ENCODE data around the gene NPEPL1. TPM values are rescaled to one million over a fixed set of nuclear protein-coding genes. Genes with fewer than 3 reads are reported as not detected.
"Not testable (repeated sequence)": the region's sequence is repeated elsewhere in the genome, so short reads cannot be mapped to it uniquely, and the experiment has no call there.

The NPEPL1 gene, protein sequence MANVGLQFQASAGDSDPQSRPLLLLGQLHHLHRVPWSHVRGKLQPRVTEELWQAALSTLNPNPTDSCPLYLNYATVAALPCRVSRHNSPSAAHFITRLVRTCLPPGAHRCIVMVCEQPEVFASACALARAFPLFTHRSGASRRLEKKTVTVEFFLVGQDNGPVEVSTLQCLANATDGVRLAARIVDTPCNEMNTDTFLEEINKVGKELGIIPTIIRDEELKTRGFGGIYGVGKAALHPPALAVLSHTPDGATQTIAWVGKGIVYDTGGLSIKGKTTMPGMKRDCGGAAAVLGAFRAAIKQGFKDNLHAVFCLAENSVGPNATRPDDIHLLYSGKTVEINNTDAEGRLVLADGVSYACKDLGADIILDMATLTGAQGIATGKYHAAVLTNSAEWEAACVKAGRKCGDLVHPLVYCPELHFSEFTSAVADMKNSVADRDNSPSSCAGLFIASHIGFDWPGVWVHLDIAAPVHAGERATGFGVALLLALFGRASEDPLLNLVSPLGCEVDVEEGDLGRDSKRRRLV
- 25.5 TPM for total RNA-seq

- no peaks in the 10 kb centered on the region for H3K27me3 ChIP-seq
- TF ChIP-seq CTCF (IDR thresholded peaks at IDR 0.05): no peak
- peak in 1 of 2 donors; percentile 10 for TF ChIP-seq POLR2A (IDR thresholded peaks at IDR 0.05)
- intact Hi-C loops (cut with DNase I): loop anchor here (2.0 kb wide), 1 partner anchor 40 kb away; no protein-coding TSS in a partner anchor
- H3K4me1 ChIP-seq: peaks cover 38% of the 10 kb centered on the region
- DNase-seq (ENCODE audit: extremely low spot score in 2 of 2): no peak
- H3K27ac ChIP-seq: peak within 1 kb of the TSS; percentile 77
- H3K36me3 ChIP-seq: peaks cover 0 to 15% of the 10 kb centered on the region in 2 donors
- H3K9me3 ChIP-seq: no peaks in the 10 kb centered on the region
- peak within 1 kb of the TSS; percentile 48 to 54 for H3K4me3 ChIP-seq
Measured at GRCh38 chr20:58692579-58693225, at the start of gene NPEPL1. NPEPL1 (plus strand) TSS chr20:58692800; CDS start chr20:58692901, 101 bp downstream.

GRCh38 chr20:58642896-58643295 is 49.7 kb upstream of the NPEPL1 start:
- intact Hi-C loops (cut with DNase I); H3K27me3 ChIP-seq; H3K4me3 ChIP-seq; H3K36me3 ChIP-seq; H3K9me3 ChIP-seq; H3K27ac ChIP-seq: not testable (repeated sequence)
- H3K4me1 ChIP-seq: peaks cover 26% of the 10 kb centered on the region
- peak in 1 of 2 donors; percentile 42 for DNase-seq (ENCODE audit: extremely low spot score in 2 of 2)

GRCh38 chr20:58645412-58645968 is 47.1 kb upstream of the NPEPL1 start:
- Histone ChIP-seq H3K27ac (peak overlapping the region; percentile 10), H3K36me3 (no peaks in the 10 kb centered on the region), H3K27me3 (no peaks in the 10 kb centered on the region), H3K4me3 (no peak overlapping the region), H3K4me1 (peaks cover 46% of the 10 kb centered on the region), H3K9me3 (no peaks in the 10 kb centered on the region)
- TF ChIP-seq POLR2AphosphoS5 (IDR thresholded peaks at IDR 0.05; ENCODE audit: insufficient read depth in 1 of 2, low read depth in 1 of 2) (peak in 1 of 2 donors; percentile 77), CTCF (IDR thresholded peaks at IDR 0.05) (no peak)
- intact Hi-C loops (cut with DNase I): loop anchor here (5.0 kb wide), 1 partner anchor 173 kb away; no protein-coding TSS in a partner anchor
- peak; percentile 67 to 83 for DNase-seq (ENCODE audit: extremely low spot score in 2 of 2)

- Histone ChIP-seq H3K27me3 (no peaks in the 10 kb centered on the region), H3K36me3 (no peaks in the 10 kb centered on the region), H3K27ac (peak overlapping the region; percentile 10), H3K9me3 (no peaks in the 10 kb centered on the region), H3K4me1 (peaks cover 46% of the 10 kb centered on the region), H3K4me3 (no peak overlapping the region)
- peak in 1 of 2 donors; percentile 70 for DNase-seq (ENCODE audit: extremely low spot score in 2 of 2)
- TF ChIP-seq CTCF (IDR thresholded peaks at IDR 0.05) (no peak), POLR2AphosphoS5 (IDR thresholded peaks at IDR 0.05; ENCODE audit: insufficient read depth in 1 of 2, low read depth in 1 of 2) (no peak), POLR2A (IDR thresholded peaks at IDR 0.05) (no peak)
- intact Hi-C loops (cut with DNase I): loop anchor here (5.0 kb wide), 1 partner anchor 174 kb away; no protein-coding TSS in a partner anchor
Measured at GRCh38 chr20:58646257-58646656, 46.3 kb upstream of the NPEPL1 start.

DNA sequence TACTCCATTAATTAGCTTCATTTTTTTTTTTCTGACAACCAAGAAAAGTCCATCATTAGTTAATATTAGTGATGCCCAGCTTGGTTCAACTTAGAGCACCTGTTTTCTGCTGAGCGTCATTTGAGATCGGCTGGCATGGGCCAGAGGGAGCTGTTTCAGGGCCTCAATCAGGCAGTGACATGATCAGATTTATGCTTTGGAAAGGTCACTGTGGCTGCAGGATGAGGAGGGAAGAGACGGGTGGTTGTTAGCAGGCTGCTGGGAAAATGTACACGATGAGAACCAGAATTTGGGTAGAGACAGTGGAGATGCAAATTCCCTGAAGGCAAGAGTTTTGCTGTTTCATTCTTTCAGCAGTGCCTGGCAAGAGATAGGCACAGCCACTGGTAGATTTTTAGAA is 45.9 kb upstream of the NPEPL1 start:
- intact Hi-C loops (cut with DNase I): loop anchor here (5.0 kb wide), 1 partner anchor 174 kb away; no protein-coding TSS in a partner anchor

More for the DNA sequence above, 45.9 kb upstream of the NPEPL1 start:
- H3K4me1 ChIP-seq: peaks cover 46% of the 10 kb centered on the region
- no peak overlapping the region for H3K27ac ChIP-seq
- no peaks in the 10 kb centered on the region for H3K36me3 ChIP-seq
- TF ChIP-seq CTCF (IDR thresholded peaks at IDR 0.05) (no peak), POLR2AphosphoS5 (IDR thresholded peaks at IDR 0.05; ENCODE audit: insufficient read depth in 1 of 2, low read depth in 1 of 2) (no peak), POLR2A (IDR thresholded peaks at IDR 0.05) (no peak)
- no peak overlapping the region for H3K4me3 ChIP-seq
- H3K27me3 ChIP-seq: no peaks in the 10 kb centered on the region
- DNase-seq (ENCODE audit: extremely low spot score in 2 of 2): peak; percentile 4 to 72
- H3K9me3 ChIP-seq: no peaks in the 10 kb centered on the region
